Measurements from ENCODE around the gene NADSYN1.
A peak's percentile ranks its signal among the peaks of the same experiment; 100 is the strongest.

The NADSYN1 gene

GRCh38 chr11:71434576-71435130, 18.4 kb upstream of the NADSYN1 start:
- no peak for DNase-seq

GRCh38 chr11:71435278-71435951, 17.6 kb upstream of the NADSYN1 start:
- DNase-seq: no peak

- DNase-seq: no peak
Observed at GRCh38 chr11:71436861-71437260, 16.1 kb upstream of the NADSYN1 start.

GRCh38 chr11:71437399-71437798, 15.6 kb upstream of the NADSYN1 start:
- no peak for DNase-seq

- DNase-seq: no peak
Observed at GRCh38 chr11:71437879-71438278, 15.1 kb upstream of the NADSYN1 start.

- DNase-seq: no peak
Observed at GRCh38 chr11:71438650-71439049, 14.4 kb upstream of the NADSYN1 start.

DNA sequence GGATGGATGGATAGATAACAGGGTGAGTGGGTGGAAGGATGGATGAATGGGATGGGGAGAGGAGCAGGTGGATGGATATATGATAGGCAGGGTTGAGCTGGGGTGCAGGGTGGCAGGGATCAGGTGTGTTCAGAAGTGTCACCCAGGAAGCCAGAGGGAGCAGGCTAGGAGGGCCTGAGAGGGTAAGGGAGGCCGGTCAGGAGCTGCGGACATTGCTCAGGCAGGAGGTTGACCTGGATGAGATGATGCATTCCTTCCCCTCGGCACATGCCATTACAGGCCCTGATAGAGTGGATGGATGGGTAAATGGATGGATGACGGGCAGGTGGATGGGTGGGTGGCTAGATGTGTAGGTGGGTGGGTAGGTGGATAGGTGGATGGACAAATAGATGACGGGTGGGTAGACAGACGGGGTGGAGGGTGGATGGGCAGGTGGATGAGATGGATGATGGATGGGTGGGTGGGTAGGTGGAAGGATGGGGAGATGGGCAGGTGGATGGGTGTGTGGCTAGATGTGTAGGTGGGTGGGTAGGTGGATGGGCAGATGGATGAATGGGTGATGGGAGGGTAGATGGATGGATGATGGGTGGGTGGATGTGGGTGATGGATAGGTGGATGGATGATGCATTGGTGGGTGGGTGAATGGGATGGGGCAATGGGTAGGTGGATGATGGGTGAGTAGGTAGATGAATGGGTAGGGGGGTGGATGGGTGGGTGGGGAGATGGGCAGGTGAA, 12.8 kb upstream of the NADSYN1 start:
- no peak for DNase-seq

- DNase-seq: no peak
Observed at GRCh38 chr11:71441251-71441650, 11.8 kb upstream of the NADSYN1 start.

DNA sequence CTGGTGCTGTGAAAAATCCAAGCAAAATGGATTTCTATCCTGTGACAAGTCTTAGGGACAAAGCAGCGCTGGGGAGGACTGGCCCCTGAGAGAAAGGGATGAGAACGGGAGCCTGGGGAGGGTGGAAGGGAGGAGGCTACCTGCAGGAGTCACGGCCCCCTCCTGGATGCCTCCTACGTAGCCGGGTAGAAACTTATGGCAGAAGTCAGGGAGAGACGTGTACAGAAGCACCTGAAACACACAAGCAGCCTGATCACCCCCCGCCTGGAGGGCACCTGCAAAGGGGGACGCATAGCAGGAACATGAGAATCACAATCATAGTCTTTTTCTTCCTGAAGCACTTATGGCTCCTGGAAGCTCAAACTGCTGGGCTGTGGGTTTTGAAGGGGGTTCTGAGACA, 10.9 kb upstream of the NADSYN1 start:
- DNase-seq: no peak

GRCh38 chr11:71442880-71443279, 10.1 kb upstream of the NADSYN1 start:
- DNase-seq: no peak

GRCh38 chr11:71443736-71444445, 9.1 kb upstream of the NADSYN1 start:
- no peak for DNase-seq

- no peak for DNase-seq
Observed at GRCh38 chr11:71444811-71445210, 8.2 kb upstream of the NADSYN1 start.

- DNase-seq: no peak
Observed at GRCh38 chr11:71446150-71446549, 6.9 kb upstream of the NADSYN1 start.

- no peak for DNase-seq
Observed at GRCh38 chr11:71446942-71447688, 5.9 kb upstream of the NADSYN1 start.

DNA sequence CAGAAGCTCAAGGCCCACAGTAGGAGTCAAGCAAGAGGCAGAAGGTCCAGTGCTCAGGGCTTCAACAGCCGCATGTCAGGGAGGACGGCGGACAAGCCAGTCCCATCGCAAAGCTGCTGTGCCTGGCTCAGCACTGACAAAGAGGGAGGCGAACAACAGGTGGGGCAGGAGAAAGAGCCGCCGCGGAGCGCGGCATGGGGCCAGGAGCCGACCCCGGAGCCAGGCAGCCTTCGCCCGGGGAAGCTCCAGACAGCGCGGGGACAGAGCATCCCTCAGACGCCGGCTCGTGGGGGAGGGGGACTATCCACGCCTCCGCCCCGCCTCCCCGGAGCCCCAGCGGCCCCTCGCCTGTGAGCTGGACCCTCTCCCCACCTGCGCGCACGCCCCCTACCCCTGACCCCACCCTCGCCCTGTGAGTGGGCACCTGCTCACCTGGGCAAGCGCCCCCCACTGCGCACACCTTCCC, 5.2 kb upstream of the NADSYN1 start:
- DNase-seq: no peak

- DNase-seq: peak; percentile 96
Observed at GRCh38 chr11:71448257-71449171, 4.5 kb upstream of the NADSYN1 start, which contains the start of gene DHCR7. Gene DHCR7 (minus strand): TSS chr11:71448393. CDS start chr11:71444952, 3,441 bp downstream.

GRCh38 chr11:71449596-71449995, 3.4 kb upstream of the NADSYN1 start:
- no peak for DNase-seq

GRCh38 chr11:71450507-71450906, 2.5 kb upstream of the NADSYN1 start:
- no peak for DNase-seq

GRCh38 chr11:71450939-71451338, 2.1 kb upstream of the NADSYN1 start:
- DNase-seq: no peak

DNA sequence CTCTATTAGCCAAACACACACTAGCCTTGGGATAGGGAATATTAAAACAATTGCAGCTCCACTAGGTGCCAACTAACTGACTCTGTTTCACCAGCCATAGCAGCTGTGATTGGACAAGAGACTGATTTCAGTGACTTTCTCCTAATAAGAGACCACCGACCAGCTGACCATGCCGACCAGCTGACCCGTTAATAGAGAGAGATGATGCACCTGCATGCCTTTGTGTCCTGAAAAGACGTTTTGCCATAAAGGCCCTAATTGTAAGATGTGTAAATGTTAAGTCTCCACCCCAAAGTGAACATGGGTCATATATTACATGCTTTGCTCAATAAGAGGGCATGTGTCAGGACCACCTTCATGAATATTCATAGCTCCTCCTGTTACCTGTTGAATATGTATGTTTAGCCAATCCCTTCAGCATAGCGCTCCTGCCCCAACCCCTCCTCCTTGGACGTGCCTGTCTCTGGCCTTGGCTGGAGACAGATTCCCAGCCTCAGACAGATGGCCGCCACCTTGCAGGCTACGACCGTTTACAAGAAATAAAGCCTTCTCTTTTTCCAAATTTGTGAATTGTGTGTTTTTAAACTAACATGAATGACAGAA, 1.3 kb upstream of the NADSYN1 start:
- peak; percentile 50 for DNase-seq
